ENCODE data around the gene PARD3. TPM values are rescaled to one million over a fixed set of nuclear protein-coding genes. Genes with fewer than 3 reads are reported as not detected.

The PARD3 gene
- total and polyA plus RNA-seq, 2 donors from 2014 or later: 21.1 to 47.5 TPM

GRCh38 chr10:34698248-34698831 lies 116.8 kb downstream of the PARD3 start:
- H3K9ac ChIP-seq (ENCODE audit: low read length in 3 of 3): no peak overlapping the region
- H3K36me3 ChIP-seq (ENCODE audit: control insufficient read depth in 2 of 3, insufficient read depth in 3 of 3, low read length in 3 of 3): no peaks in the 10 kb centered on the region
- H3K4me3 ChIP-seq (ENCODE audit: low read length in 3 of 3): no peak overlapping the region
- intact Hi-C loops (cut with DNase I): no loop called here
- DNase-seq (peak in 1 of 5 donors; percentile 25), FAIRE-seq (no peak)
- peak overlapping the region; percentile 68 to 88 for H3K27ac ChIP-seq (ENCODE audit: low read depth in 2 of 2, low read length in 2 of 2)
- H3K4me1 ChIP-seq (ENCODE audit: control insufficient read depth in 2 of 3, insufficient read depth in 2 of 3, low read depth in 1 of 3, low read length in 3 of 3): peaks cover 3 to 35% (median 31%) of the 10 kb centered on the region in 3 donors
- H3K27me3 ChIP-seq (ENCODE audit: control insufficient read depth, insufficient read depth, low read length): no peaks in the 10 kb centered on the region
- no peak for TF ChIP-seq CTCF (IDR thresholded peaks at IDR 0.05; ENCODE audit: borderline replicate concordance, extremely low read depth, insufficient read depth)
- no peaks in the 10 kb centered on the region for H3K9me3 ChIP-seq (ENCODE audit: control insufficient read depth in 2 of 3, insufficient read depth in 1 of 3, low read length in 3 of 3)

- Histone ChIP-seq H3K9ac (ENCODE audit: low read length in 3 of 3) (no peak overlapping the region), H3K4me1 (ENCODE audit: control insufficient read depth in 2 of 3, insufficient read depth in 2 of 3, low read depth in 1 of 3, low read length in 3 of 3) (peaks cover 3 to 30% (median 28%) of the 10 kb centered on the region in 3 donors), H3K36me3 (ENCODE audit: control insufficient read depth in 2 of 3, insufficient read depth in 3 of 3, low read length in 3 of 3) (no peaks in the 10 kb centered on the region), H3K27ac (ENCODE audit: low read depth in 2 of 2, low read length in 2 of 2) (peak overlapping the region; percentile 68 to 88), H3K4me3 (ENCODE audit: low read length in 3 of 3) (peak overlapping the region in 1 of 3 donors; percentile 21), H3K9me3 (ENCODE audit: control insufficient read depth in 2 of 3, insufficient read depth in 1 of 3, low read length in 3 of 3) (no peaks in the 10 kb centered on the region), H3K27me3 (ENCODE audit: control insufficient read depth, insufficient read depth, low read length) (no peaks in the 10 kb centered on the region)
- intact Hi-C loops (cut with DNase I): no loop called here
- no peak for TF ChIP-seq CTCF (IDR thresholded peaks at IDR 0.05; ENCODE audit: borderline replicate concordance, extremely low read depth, insufficient read depth)
- peak; percentile 72 for FAIRE-seq
- peak in 3 of 5 donors; percentile 18 to 78 (median 73) for DNase-seq
Observed at GRCh38 chr10:34697351-34698247, 117.5 kb downstream of the PARD3 start.

- no peak for TF ChIP-seq CTCF (IDR thresholded peaks at IDR 0.05; ENCODE audit: borderline replicate concordance, extremely low read depth, insufficient read depth)
- H3K4me3 ChIP-seq (ENCODE audit: low read length in 3 of 3): peak overlapping the region in 2 of 3 donors; percentile 0 to 21
- peak overlapping the region in 1 of 3 donors; percentile 47 for H3K9ac ChIP-seq (ENCODE audit: low read length in 3 of 3)
- peaks cover 3 to 28% (median 26%) of the 10 kb centered on the region in 3 donors for H3K4me1 ChIP-seq (ENCODE audit: control insufficient read depth in 2 of 3, insufficient read depth in 2 of 3, low read depth in 1 of 3, low read length in 3 of 3)
- peak overlapping the region in 1 of 2 donors; percentile 10 for H3K27ac ChIP-seq (ENCODE audit: low read depth in 2 of 2, low read length in 2 of 2)
- DNase-seq (no peak), FAIRE-seq (no peak)
- no peaks in the 10 kb centered on the region for H3K27me3 ChIP-seq (ENCODE audit: control insufficient read depth, insufficient read depth, low read length)
- H3K9me3 ChIP-seq (ENCODE audit: control insufficient read depth in 2 of 3, insufficient read depth in 1 of 3, low read length in 3 of 3): no peaks in the 10 kb centered on the region
- no peaks in the 10 kb centered on the region for H3K36me3 ChIP-seq (ENCODE audit: control insufficient read depth in 2 of 3, insufficient read depth in 3 of 3, low read length in 3 of 3)
- intact Hi-C loops (cut with DNase I): no loop called here
Observed at GRCh38 chr10:34696423-34696822, 118.7 kb downstream of the PARD3 start.

All from kidney (tissue), 14 donors.